Muscle layer of colon (tissue), 2 donors: ENCODE results near the gene TXNDC15.
"Not testable (repeated sequence)": the region's sequence is repeated elsewhere in the genome, so short reads cannot be mapped to it uniquely, and the experiment has no call there.

Source experiments
- H3K27ac ChIP-seq: one replicate; pipeline ENCODE4 v1.7.0; 2013; ENCODE audit warnings: low read depth, mild to moderate bottlenecking, low read length, moderate library complexity
- H3K27me3 ChIP-seq, 2 donors: one replicate each; pipeline ENCODE4 v1.7.0; 2013; ENCODE audit warnings: low read length in 2 of 2, mild to moderate bottlenecking in 2 of 2; ENCODE audit not compliant: insufficient read depth in 2 of 2, control insufficient read depth in 1 of 2
- H3K36me3 ChIP-seq: one replicate; pipeline ENCODE4 v1.7.0; 2013; ENCODE audit warnings: mild to moderate bottlenecking, low read length; ENCODE audit not compliant: insufficient read depth
- H3K4me1 ChIP-seq: one replicate; pipeline ENCODE4 v1.7.0; 2013; ENCODE audit warnings: mild to moderate bottlenecking, low read length; ENCODE audit not compliant: insufficient read depth
- H3K4me3 ChIP-seq, 2 donors: one replicate each; pipeline ENCODE4 v1.7.0; 2013; ENCODE audit warnings: low read length in 2 of 2, low read depth in 1 of 2, mild to moderate bottlenecking in 1 of 2, moderate library complexity in 1 of 2
- H3K9ac ChIP-seq: one replicate; pipeline ENCODE4 v1.7.0; 2013; ENCODE audit warnings: low read length
- H3K9me3 ChIP-seq: one replicate; pipeline ENCODE4 v1.7.0; 2013; ENCODE audit warnings: mild to moderate bottlenecking, low read length
- donor health status: abdominal sarcoma.
- donor health status: Adenocarcinoma of cecum.

Gene TXNDC15, protein sequence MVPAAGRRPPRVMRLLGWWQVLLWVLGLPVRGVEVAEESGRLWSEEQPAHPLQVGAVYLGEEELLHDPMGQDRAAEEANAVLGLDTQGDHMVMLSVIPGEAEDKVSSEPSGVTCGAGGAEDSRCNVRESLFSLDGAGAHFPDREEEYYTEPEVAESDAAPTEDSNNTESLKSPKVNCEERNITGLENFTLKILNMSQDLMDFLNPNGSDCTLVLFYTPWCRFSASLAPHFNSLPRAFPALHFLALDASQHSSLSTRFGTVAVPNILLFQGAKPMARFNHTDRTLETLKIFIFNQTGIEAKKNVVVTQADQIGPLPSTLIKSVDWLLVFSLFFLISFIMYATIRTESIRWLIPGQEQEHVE

GRCh38 chr5:134873987-134874830 is at the start of gene TXNDC15:
Gene TXNDC15 (plus strand): TSS chr5:134874371. CDS start chr5:134874428, 57 bp downstream.
- Histone ChIP-seq H3K36me3 (no peaks in the 10 kb centered on the region), H3K27me3 (no peaks in the 10 kb centered on the region), H3K9ac (peak within 1 kb of the TSS; percentile 77), H3K4me1 (peaks cover 22% of the 10 kb centered on the region), H3K27ac (peak within 1 kb of the TSS; percentile 92), H3K4me3 (peak within 1 kb of the TSS; percentile 67 to 92), H3K9me3 (no peaks in the 10 kb centered on the region)

DNA sequence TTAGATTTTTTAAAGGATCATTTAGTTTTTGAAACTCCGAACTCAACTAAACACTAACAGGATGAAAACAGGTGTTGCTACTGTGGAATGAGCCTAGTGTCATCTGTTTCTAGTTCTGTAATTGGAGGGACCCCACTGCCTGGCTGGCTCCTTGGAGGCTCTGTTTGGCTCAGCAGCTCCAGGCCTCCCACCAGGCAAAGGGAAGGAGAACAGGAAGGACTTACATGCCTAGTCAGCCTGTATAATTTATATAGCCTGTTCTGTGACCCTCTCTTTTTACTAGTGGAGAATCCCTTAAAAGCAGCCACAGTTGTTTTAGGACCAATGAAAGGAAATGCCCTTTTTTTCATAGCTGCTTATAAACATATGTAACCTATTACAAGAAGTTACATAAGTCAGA is 49.5 kb upstream of the TXNDC15 start:
- Histone ChIP-seq H3K9me3 (no peaks in the 10 kb centered on the region), H3K27ac (no peak overlapping the region), H3K4me1 (no peaks in the 10 kb centered on the region), H3K36me3 (peaks cover 28% of the 10 kb centered on the region), H3K27me3 (no peaks in the 10 kb centered on the region), H3K4me3 (no peak overlapping the region), H3K9ac (no peak overlapping the region)

DNA sequence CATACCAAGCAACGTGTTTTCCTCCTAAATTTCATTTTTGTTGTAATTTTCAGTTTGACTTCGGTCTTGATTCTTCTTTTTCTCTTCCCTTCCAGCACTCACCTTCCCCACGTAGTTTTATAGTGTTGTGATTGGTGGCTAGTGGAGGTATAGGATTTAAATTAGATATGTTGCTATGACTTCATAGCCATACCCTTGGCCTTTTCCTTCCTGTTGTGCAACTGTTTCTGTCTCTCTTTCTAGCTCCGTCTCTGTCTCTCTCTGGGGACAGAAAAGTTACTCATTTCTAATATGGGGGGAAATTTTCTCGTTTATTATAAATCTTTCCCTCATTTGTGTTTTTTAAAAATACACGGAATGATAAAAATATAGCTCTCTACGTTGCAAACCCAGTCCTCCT is 49.0 kb upstream of the TXNDC15 start:
- Histone ChIP-seq H3K27me3 (no peaks in the 10 kb centered on the region), H3K4me3 (no peak overlapping the region), H3K9me3 (no peaks in the 10 kb centered on the region), H3K27ac (no peak overlapping the region), H3K9ac (no peak overlapping the region), H3K4me1 (no peaks in the 10 kb centered on the region), H3K36me3 (peaks cover 23% of the 10 kb centered on the region)

DNA sequence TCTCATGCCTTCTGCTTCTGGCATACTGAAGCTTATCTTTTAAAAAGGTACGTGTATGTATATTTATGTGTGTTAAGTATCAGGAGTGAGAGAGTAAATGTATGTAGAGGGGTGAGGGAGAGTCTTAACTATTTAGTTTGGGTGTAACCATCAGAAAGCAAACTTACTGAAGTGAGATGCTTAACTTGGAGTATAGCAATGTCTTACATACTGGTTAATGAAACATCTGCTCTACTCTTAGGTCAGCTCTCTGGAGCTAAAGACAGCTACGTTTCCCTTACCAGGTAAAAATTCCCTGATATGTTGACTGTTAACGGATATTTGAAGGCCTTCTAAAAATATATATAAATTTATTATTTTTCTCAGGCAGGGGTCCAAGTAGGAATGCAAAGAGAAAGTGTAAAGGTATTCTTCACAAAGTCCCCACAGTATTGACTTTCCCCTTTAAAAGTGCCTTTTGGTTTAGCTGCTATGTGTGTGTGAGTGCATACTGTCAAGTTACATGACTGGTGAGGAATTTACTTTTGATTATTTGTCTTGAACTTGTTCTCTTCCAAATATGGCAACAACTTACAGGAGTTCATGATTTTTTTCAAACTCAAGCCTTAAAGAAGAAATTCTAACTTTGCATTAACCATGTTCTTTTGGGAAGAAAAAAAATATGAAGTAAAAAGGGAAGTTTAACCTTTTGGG is 40.7 kb upstream of the TXNDC15 start:
- H3K36me3 ChIP-seq: peaks cover 3% of the 10 kb centered on the region
- H3K4me1 ChIP-seq: no peaks in the 10 kb centered on the region
- H3K9me3 ChIP-seq: no peaks in the 10 kb centered on the region
- H3K27me3 ChIP-seq: no peaks in the 10 kb centered on the region
- no peak overlapping the region for H3K27ac ChIP-seq
- no peak overlapping the region for H3K9ac ChIP-seq
- H3K4me3 ChIP-seq: no peak overlapping the region

DNA sequence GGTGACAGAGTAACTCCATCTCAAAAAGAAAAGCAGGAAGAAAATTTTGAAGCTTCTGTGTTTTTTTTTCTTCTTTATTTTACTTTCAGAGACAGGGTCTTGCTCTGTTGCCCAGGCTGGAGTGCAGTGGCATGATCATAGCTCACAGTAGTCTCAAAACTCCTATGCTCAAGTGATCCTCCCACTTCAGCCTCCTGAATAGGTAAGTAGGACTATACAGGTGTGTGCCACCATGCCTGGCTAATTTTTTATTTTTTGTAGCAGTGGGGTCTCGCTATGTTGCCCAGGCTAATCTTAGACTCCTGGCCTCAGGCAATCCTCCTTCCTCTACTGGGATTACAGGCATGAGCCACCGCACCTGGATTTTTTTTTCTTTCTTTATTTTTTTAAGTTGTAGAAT is 38.5 kb upstream of the TXNDC15 start:
- Histone ChIP-seq H3K27me3 (no peaks in the 10 kb centered on the region), H3K4me3 (no peak overlapping the region), H3K27ac (no peak overlapping the region), H3K36me3 (peaks cover 3% of the 10 kb centered on the region), H3K4me1 (no peaks in the 10 kb centered on the region), H3K9me3 (no peaks in the 10 kb centered on the region), H3K9ac (no peak overlapping the region)

DNA sequence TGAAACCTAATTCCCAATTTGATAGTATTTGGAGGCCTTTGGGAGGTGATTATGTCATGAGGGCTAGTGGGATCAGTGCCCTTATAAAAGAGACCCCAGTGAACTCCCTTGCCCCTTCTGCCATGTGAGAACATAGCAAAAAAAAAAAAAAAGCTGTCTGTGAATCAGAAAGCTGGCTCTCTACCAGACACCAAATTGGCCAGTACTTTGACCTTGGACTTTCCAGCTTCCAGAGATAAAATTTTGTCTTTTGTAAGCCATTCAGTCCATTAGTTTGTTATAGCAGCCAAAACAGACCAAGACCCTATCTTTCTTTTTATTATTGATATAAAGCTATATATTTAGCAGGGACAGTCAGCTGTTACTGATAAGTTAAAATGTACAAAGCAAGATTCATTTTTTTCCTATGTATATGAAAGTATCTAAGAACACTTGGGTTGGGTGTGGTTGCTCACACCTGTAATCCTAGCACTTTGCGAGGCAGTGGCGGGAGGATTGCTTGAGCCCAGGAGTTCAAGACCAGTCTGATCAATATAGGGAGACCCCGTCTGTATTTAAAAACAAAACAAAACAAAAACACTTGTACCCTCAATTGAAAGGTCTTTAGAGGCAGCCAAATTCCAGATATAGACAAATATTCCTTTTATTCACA is 36.5 kb upstream of the TXNDC15 start:
- Histone ChIP-seq H3K36me3 (peaks cover 3% of the 10 kb centered on the region), H3K4me3 (no peak overlapping the region), H3K9me3 (no peaks in the 10 kb centered on the region), H3K27ac (no peak overlapping the region), H3K4me1 (no peaks in the 10 kb centered on the region), H3K27me3 (no peaks in the 10 kb centered on the region), H3K9ac (no peak overlapping the region)

GRCh38 chr5:134838361-134838760 is 35.8 kb upstream of the TXNDC15 start:
- not testable (repeated sequence) for H3K9me3 ChIP-seq, H3K27ac ChIP-seq, H3K9ac ChIP-seq, H3K36me3 ChIP-seq, H3K27me3 ChIP-seq, H3K4me3 ChIP-seq, H3K4me1 ChIP-seq

DNA sequence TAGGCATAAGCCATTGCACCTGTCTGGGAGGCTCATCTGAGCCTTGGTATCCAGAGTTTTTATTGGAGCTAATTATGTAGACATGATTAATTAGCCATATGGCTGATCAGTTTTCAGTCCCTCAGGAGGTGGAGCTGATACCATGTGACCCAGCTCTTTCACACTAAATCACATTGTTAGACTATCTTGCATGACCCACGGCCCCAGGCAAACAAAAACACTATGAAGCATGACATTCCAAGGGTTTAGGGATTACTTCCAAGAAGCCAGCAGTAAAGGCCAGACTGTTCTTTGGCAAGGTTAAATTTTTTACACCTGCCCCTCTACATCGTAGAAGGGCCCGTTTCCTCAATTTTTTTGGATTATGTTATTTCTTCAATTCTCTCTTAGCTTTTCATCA is 33.4 kb upstream of the TXNDC15 start:
- H3K27ac ChIP-seq: no peak overlapping the region
- no peaks in the 10 kb centered on the region for H3K9me3 ChIP-seq
- no peak overlapping the region for H3K4me3 ChIP-seq
- no peaks in the 10 kb centered on the region for H3K36me3 ChIP-seq
- H3K4me1 ChIP-seq: peaks cover 5% of the 10 kb centered on the region
- no peak overlapping the region for H3K9ac ChIP-seq
- no peaks in the 10 kb centered on the region for H3K27me3 ChIP-seq

DNA sequence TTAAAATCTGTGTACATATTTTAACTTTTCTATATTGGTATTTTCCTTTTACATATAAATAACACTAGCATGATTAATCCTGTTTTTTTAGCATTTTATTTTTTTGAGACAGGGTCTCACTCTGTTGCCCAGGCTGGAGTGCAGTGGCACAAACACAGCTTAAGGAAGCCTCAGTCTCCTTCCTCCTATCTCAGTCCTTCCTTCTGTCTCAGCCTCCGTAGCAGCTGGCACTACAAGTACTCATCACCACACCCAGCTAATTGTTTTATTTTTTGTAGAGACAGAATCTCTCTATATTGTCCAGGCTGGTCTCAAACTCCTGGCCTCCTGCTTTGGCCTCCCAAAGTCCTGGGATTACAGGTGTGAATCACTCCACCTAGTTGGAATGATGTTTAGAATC is 29.9 kb upstream of the TXNDC15 start:
- Histone ChIP-seq H3K36me3 (no peaks in the 10 kb centered on the region), H3K27ac (no peak overlapping the region), H3K27me3 (no peaks in the 10 kb centered on the region), H3K4me1 (peaks cover 15% of the 10 kb centered on the region), H3K9ac (no peak overlapping the region), H3K4me3 (no peak overlapping the region), H3K9me3 (no peaks in the 10 kb centered on the region)

GRCh38 chr5:134845335-134845851 is 28.8 kb upstream of the TXNDC15 start:
- no peaks in the 10 kb centered on the region for H3K9me3 ChIP-seq
- H3K4me3 ChIP-seq: peak overlapping the region; percentile 65 to 96
- H3K4me1 ChIP-seq: peaks cover 15% of the 10 kb centered on the region
- peak overlapping the region; percentile 77 for H3K9ac ChIP-seq
- no peaks in the 10 kb centered on the region for H3K27me3 ChIP-seq
- no peaks in the 10 kb centered on the region for H3K36me3 ChIP-seq
- H3K27ac ChIP-seq: peak overlapping the region; percentile 92
